Muscle of leg (tissue), 11 donors: ENCODE measurements around the gene DIP2C. TPM values are rescaled to one million over a fixed set of nuclear protein-coding genes. Genes with fewer than 3 reads are reported as not detected.

Experiments used
- DNase-seq: peaks from one replicate; pipeline ENCODE4 v3.0.0; 2013
- H3K27ac ChIP-seq: one replicate; pipeline ENCODE4 v1.5.1; 2013; ENCODE audit warnings: mild to moderate bottlenecking, low read length, control low read depth
- H3K27me3 ChIP-seq: one replicate; pipeline ENCODE4 v1.6.1; 2013; ENCODE audit warnings: low read length; ENCODE audit not compliant: control insufficient read depth, insufficient read depth
- H3K36me3 ChIP-seq: one replicate; pipeline ENCODE4 v1.6.1; 2013; ENCODE audit warnings: low read length; ENCODE audit not compliant: control insufficient read depth, insufficient read depth
- H3K4me1 ChIP-seq: one replicate; pipeline ENCODE4 v1.6.1; 2013; ENCODE audit warnings: low read length; ENCODE audit not compliant: control insufficient read depth, insufficient read depth
- H3K4me3 ChIP-seq: one replicate; pipeline ENCODE4 v1.5.1; 2013; ENCODE audit warnings: low read length, control low read depth
- H3K9me3 ChIP-seq: replicated peaks from 2 replicates; pipeline ENCODE4 v1.6.1; 2013; ENCODE audit warnings: low read depth, low read length; ENCODE audit not compliant: control insufficient read depth
- WGBS: methylation state at CpG from one replicate; pipeline ENCODE4 v1.1.5; 2013; ENCODE audit warnings: missing lambda C conversion rate; ENCODE audit not compliant: insufficient coverage; 5-methylcytosine and 5-hydroxymethylcytosine counted together
- polyA plus RNA-seq, 8 donors: library from polyadenylated mRNA; unstranded; fragments of 120-200 nt; gene quantifications; one replicate each; pipeline versions ENCODE4 v1.2.1 to v1.2.3, GENCODE V29; 2013; ENCODE audit warnings: inconsistent platforms in 1 of 8, low replicate concordance in 1 of 8; ENCODE audit not compliant: insufficient read length in 8 of 8, insufficient read depth in 1 of 8
- total RNA-seq: library from RNA; stranded (reverse); fragments of 120-200 nt; gene quantifications from one replicate; pipeline ENCODE4 v1.2.4, GENCODE V29; 2013

DIP2C gene
- total and polyA plus RNA-seq, 9 donors: 15.1 to 30.8 (median 24.8) TPM

- no peaks in the 10 kb centered on the region for H3K27me3 ChIP-seq
- no peak overlapping the region for H3K27ac ChIP-seq
- H3K4me3 ChIP-seq: no peak overlapping the region
- H3K4me1 ChIP-seq: peaks cover 30% of the 10 kb centered on the region
- no peaks in the 10 kb centered on the region for H3K36me3 ChIP-seq
- no peaks in the 10 kb centered on the region for H3K9me3 ChIP-seq
- WGBS: 89% methylated on average over 13 of the region's 14 CpGs
- no peak for DNase-seq
Measured at GRCh38 chr10:556971-557637, 132.4 kb downstream of the DIP2C start.

GRCh38 chr10:555682-556350 is 133.7 kb downstream of the DIP2C start:
- Histone ChIP-seq H3K4me1 (peaks cover 25% of the 10 kb centered on the region), H3K9me3 (no peaks in the 10 kb centered on the region), H3K27me3 (no peaks in the 10 kb centered on the region), H3K27ac (no peak overlapping the region), H3K36me3 (no peaks in the 10 kb centered on the region), H3K4me3 (no peak overlapping the region)
- WGBS: 83% methylated on average over 10 of the region's 27 CpGs
- no peak for DNase-seq

- Histone ChIP-seq H3K36me3 (no peaks in the 10 kb centered on the region), H3K4me1 (peaks cover 25% of the 10 kb centered on the region), H3K27ac (no peak overlapping the region), H3K4me3 (no peak overlapping the region), H3K9me3 (no peaks in the 10 kb centered on the region), H3K27me3 (no peaks in the 10 kb centered on the region)
- no peak for DNase-seq
- 82% methylated on average over 12 of the region's 12 CpGs for WGBS
Measured at GRCh38 chr10:555281-555680, 134.2 kb downstream of the DIP2C start.

- Histone ChIP-seq H3K36me3 (no peaks in the 10 kb centered on the region), H3K27ac (no peak overlapping the region), H3K4me1 (peaks cover 21% of the 10 kb centered on the region), H3K9me3 (no peaks in the 10 kb centered on the region), H3K4me3 (no peak overlapping the region), H3K27me3 (no peaks in the 10 kb centered on the region)
- WGBS: 87% methylated on average over 3 of the region's 8 CpGs
- no peak for DNase-seq
Measured at GRCh38 chr10:554182-554848, 135.2 kb downstream of the DIP2C start.

GRCh38 chr10:553233-553632 is 136.2 kb downstream of the DIP2C start:
- H3K27ac ChIP-seq: no peak overlapping the region
- H3K4me3 ChIP-seq: no peak overlapping the region
- no peak for DNase-seq
- H3K27me3 ChIP-seq: no peaks in the 10 kb centered on the region
- H3K9me3 ChIP-seq: no peaks in the 10 kb centered on the region
- WGBS: 66% methylated on average over 3 of the region's 5 CpGs
- H3K36me3 ChIP-seq: no peaks in the 10 kb centered on the region
- H3K4me1 ChIP-seq: peaks cover 18% of the 10 kb centered on the region

GRCh38 chr10:552679-553078 is 136.8 kb downstream of the DIP2C start:
- H3K4me3 ChIP-seq: no peak overlapping the region
- DNase-seq: no peak
- H3K36me3 ChIP-seq: no peaks in the 10 kb centered on the region
- no peak overlapping the region for H3K27ac ChIP-seq
- peaks cover 19% of the 10 kb centered on the region for H3K4me1 ChIP-seq
- H3K9me3 ChIP-seq: no peaks in the 10 kb centered on the region
- H3K27me3 ChIP-seq: no peaks in the 10 kb centered on the region
- 94% methylated on average over 7 of the region's 8 CpGs for WGBS

- Histone ChIP-seq H3K4me3 (no peak overlapping the region), H3K4me1 (peaks cover 23% of the 10 kb centered on the region), H3K27ac (no peak overlapping the region), H3K27me3 (no peaks in the 10 kb centered on the region), H3K9me3 (no peaks in the 10 kb centered on the region), H3K36me3 (no peaks in the 10 kb centered on the region)
- DNase-seq: no peak
- 67% methylated on average over 16 of the region's 19 CpGs for WGBS
Measured at GRCh38 chr10:551373-552252, 137.9 kb downstream of the DIP2C start.

- Histone ChIP-seq H3K27me3 (no peaks in the 10 kb centered on the region), H3K4me3 (no peak overlapping the region), H3K27ac (no peak overlapping the region), H3K9me3 (no peaks in the 10 kb centered on the region), H3K36me3 (no peaks in the 10 kb centered on the region), H3K4me1 (peaks cover 23% of the 10 kb centered on the region)
- no peak for DNase-seq
- WGBS: 83% methylated on average over 18 of the region's 20 CpGs
Measured at GRCh38 chr10:550665-551372, 138.6 kb downstream of the DIP2C start.

- WGBS: 100% methylated on average over 7 of the region's 16 CpGs
- no peak for DNase-seq
- H3K27me3 ChIP-seq: no peaks in the 10 kb centered on the region
- no peak overlapping the region for H3K4me3 ChIP-seq
- no peaks in the 10 kb centered on the region for H3K9me3 ChIP-seq
- no peaks in the 10 kb centered on the region for H3K36me3 ChIP-seq
- H3K4me1 ChIP-seq: peaks cover 20% of the 10 kb centered on the region
- H3K27ac ChIP-seq: no peak overlapping the region
Measured at GRCh38 chr10:549391-549790, 140.1 kb downstream of the DIP2C start.
